GM12878 (cell line): Measurements from ENCODE around the gene CHCHD6. TPM values are rescaled to one million over a fixed set of nuclear protein-coding genes. Genes with fewer than 3 reads are reported as not detected.

ENCODE experiments used
- ATAC-seq: fragments of 200-7000 bp; cut with Tn5 transposase; 3 replicates; pipeline ENCODE4 v1.9.1; 2020; ENCODE audit warnings: mild to moderate bottlenecking, moderate library complexity
- BruUV-seq: library from RNA; stranded (reverse); fragments of 400-500 nt; replicated peaks from 2 replicates; lab custom pipeline; 2021; lab: Mats Ljungman, UMichigan
- CTCF ChIA-PET: fragments of 300-600 bp; sonication (Branson Sonifier 250); formaldehyde crosslinking; extraction: SDS; loops from one replicate; lab custom pipeline; 2021; ENCODE audit warnings: inconsistent platforms; lab: Yijun Ruan, JAX
- POLR2A ChIA-PET: fragments of 350-600 bp; formaldehyde crosslinking; extraction: SDS; loops from one replicate; lab custom pipeline; 2021; ENCODE audit warnings: inconsistent platforms; lab: Charles Lee
- RAD21 ChIA-PET: fragments of 300-600 bp; sonication (Branson Sonifier 250); formaldehyde crosslinking; loops from one replicate; lab custom pipeline; 2023; ENCODE audit warnings: antibody characterized with exemption; ENCODE audit not compliant: unreplicated experiment; lab: Charles Lee
- SMC1A ChIA-PET: fragments of 300-600 bp; sonication (Branson Sonifier 250); formaldehyde crosslinking; loops from one replicate; lab custom pipeline; 2023; ENCODE audit not compliant: unreplicated experiment, uncharacterized antibody; lab: Charles Lee
- DNase-seq: peaks from one replicate; pipeline ENCODE4 v3.0.0-alpha.2; 2011; ENCODE audit warnings: low read depth, low spot score
- FAIRE-seq: peaks from 3 replicates; lab custom pipeline; 2011; peaks lifted over from hg19 to GRCh38; lab: Jason Lieb, UNC
- H2AFZ ChIP-seq: 2 replicates; pipeline ENCODE4 v1.6.0; 2011; ENCODE audit warnings: low read depth, low read length, control low read depth; ENCODE audit not compliant: control insufficient read depth
- H3K27ac ChIP-seq: 2 replicates; pipeline ENCODE4 v1.5.1; 2011; ENCODE audit warnings: control low read depth; ENCODE audit not compliant: control insufficient read depth, insufficient read depth
- H3K27me3 ChIP-seq, 2 experiments: replicated peaks in 1 of 2; 2 replicates each; pipeline versions ENCODE4 v1.6.0 to v1.6.1; 2011; ENCODE audit warnings: low read length in 1 of 2; ENCODE audit not compliant: control insufficient read depth in 2 of 2, insufficient read depth in 2 of 2
- H3K36me3 ChIP-seq, 2 experiments: 2 replicates each; pipeline ENCODE4 v1.5.1; 2011; ENCODE audit warnings: low read length in 1 of 2; ENCODE audit not compliant: control insufficient read depth in 2 of 2, insufficient read depth in 2 of 2
- H3K4me1 ChIP-seq: 2 replicates; pipeline ENCODE4 v1.6.1; 2011; ENCODE audit warnings: mild to moderate bottlenecking, low read length, moderate library complexity, mixed read lengths; ENCODE audit not compliant: control insufficient read depth, insufficient read depth
- H3K4me2 ChIP-seq: 2 replicates; pipeline ENCODE4 v1.6.0; 2011; ENCODE audit warnings: control low read depth; ENCODE audit not compliant: control insufficient read depth, insufficient read depth
- H3K4me3 ChIP-seq: fragments of 200-600 bp; sonication (generic); 2 replicates; pipeline ENCODE4 v1.5.1; 2016
- H3K79me2 ChIP-seq: 2 replicates; pipeline ENCODE4 v1.6.0; 2011; ENCODE audit warnings: low read length; ENCODE audit not compliant: control insufficient read depth, insufficient read depth
- H3K9ac ChIP-seq: 2 replicates; pipeline ENCODE4 v1.8.0; 2011; ENCODE audit warnings: low read length, control low read depth, mixed read lengths; ENCODE audit not compliant: control insufficient read depth, insufficient read depth
- H3K9me3 ChIP-seq: replicated peaks from 3 replicates; pipeline ENCODE4 v1.5.1; 2011; ENCODE audit warnings: mild to moderate bottlenecking, low read length; ENCODE audit not compliant: control insufficient read depth, insufficient read depth
- H4K20me1 ChIP-seq: 2 replicates; pipeline ENCODE4 v1.6.0; 2011; ENCODE audit not compliant: control insufficient read depth, insufficient read depth
- CBX5 ChIP-seq: sonication (generic); IDR thresholded peaks from 2 replicates; pipeline ENCODE4 v1.6.1; 2016; ENCODE audit warnings: low read depth, moderate library complexity, mild to moderate bottlenecking, inconsistent platforms
- EED ChIP-seq: sonication (generic); IDR thresholded peaks from 2 replicates; pipeline ENCODE4 v1.6.1; 2016; ENCODE audit warnings: antibody characterized with exemption, low read depth
- EP300 ChIP-seq, 2 experiments: fragments of 150-350 bp in 1 of 2; IDR thresholded peaks; 2 replicates each; pipeline ENCODE4 v1.6.1; 2011 to 2012; ENCODE audit warnings: low read depth in 2 of 2, low read length in 2 of 2, borderline replicate concordance in 1 of 2, improper control_type of control experiment in 1 of 2, inconsistent platforms in 1 of 2; ENCODE audit not compliant: control insufficient read depth in 1 of 2
- GATAD2B ChIP-seq: fragments of 450-650 bp; conservative IDR thresholded peaks from 2 replicates; pipeline ENCODE4 v1.6.1; 2017; ENCODE audit warnings: low read depth, mild to moderate bottlenecking, moderate library complexity
- IKZF1 ChIP-seq: fragments of 450-650 bp; conservative IDR thresholded peaks from 2 replicates; pipeline ENCODE4 v1.6.1; 2017; ENCODE audit warnings: antibody characterized with exemption, mild to moderate bottlenecking
- IRF4 ChIP-seq: IDR thresholded peaks from 2 replicates; pipeline ENCODE4 v1.6.1; 2011; ENCODE audit warnings: low read depth, low read length
- KAT2A ChIP-seq: conservative IDR thresholded peaks from 2 replicates; pipeline ENCODE4 v1.6.1; 2011; ENCODE audit warnings: low read depth, low read length; ENCODE audit not compliant: control insufficient read depth
- KDM1A ChIP-seq: fragments of 200-600 bp; sonication (generic); IDR thresholded peaks from 2 replicates; pipeline ENCODE4 v1.6.1; 2016; ENCODE audit warnings: borderline replicate concordance
- LARP7 ChIP-seq: fragments of 450-650 bp; IDR thresholded peaks from 2 replicates; pipeline ENCODE4 v1.6.1; 2017; ENCODE audit warnings: mild to moderate bottlenecking
- MAX ChIP-seq: IDR thresholded peaks from 2 replicates; pipeline ENCODE4 v1.6.1; 2012; ENCODE audit warnings: low read depth, low read length, improper control_type of control experiment
- NR2C1 ChIP-seq: fragments of 450-650 bp; IDR thresholded peaks from 2 replicates; pipeline ENCODE4 v1.6.1; 2017; ENCODE audit warnings: antibody characterized with exemption, mild to moderate bottlenecking, moderate library complexity
- PAX5 ChIP-seq: IDR thresholded peaks from 2 replicates; pipeline ENCODE4 v1.6.1; 2011; ENCODE audit warnings: low read depth, low read length, borderline replicate concordance
- POLR2A ChIP-seq: IDR thresholded peaks from 2 replicates; pipeline ENCODE4 v1.6.1; 2011; ENCODE audit warnings: low read depth, mild to moderate bottlenecking, low read length
- POU2F2 ChIP-seq: IDR thresholded peaks from 3 replicates; pipeline ENCODE4 v1.6.1; 2011; ENCODE audit warnings: low read depth, mild to moderate bottlenecking, low read length, borderline replicate concordance
- RAD21 ChIP-seq: IDR thresholded peaks from 2 replicates; pipeline ENCODE4 v1.6.1; 2011; ENCODE audit warnings: mild to moderate bottlenecking, low read depth, low read length, moderate library complexity; ENCODE audit not compliant: insufficient read depth
- TCF12 ChIP-seq: IDR thresholded peaks from 2 replicates; pipeline ENCODE4 v1.6.1; 2011; ENCODE audit warnings: low read depth, mild to moderate bottlenecking, low read length
- TCF7 ChIP-seq: IDR thresholded peaks from 2 replicates; pipeline ENCODE4 v1.6.1; 2014; ENCODE audit warnings: antibody characterized with exemption, borderline replicate concordance
- ZNF207 ChIP-seq: fragments of 450-650 bp; IDR thresholded peaks from 2 replicates; pipeline ENCODE4 v1.6.1; 2014; ENCODE audit warnings: antibody characterized with exemption, mild to moderate bottlenecking, borderline replicate concordance
- ZNF687 ChIP-seq: fragments of 450-650 bp; IDR thresholded peaks from 2 replicates; pipeline ENCODE4 v1.6.1; 2017; ENCODE audit warnings: mild to moderate bottlenecking, moderate library complexity
- WGBS: methylation state at CpG from one replicate; pipeline ENCODE4 v1.1.6; 2016; ENCODE audit warnings: low lambda C conversion rate; ENCODE audit not compliant: insufficient replicate concordance, insufficient coverage; ENCODE audit errors: missing lambda C conversion rate; 5-methylcytosine and 5-hydroxymethylcytosine counted together
- in situ Hi-C: fragments of 300-500 bp; cut with MboI; formaldehyde crosslinking; loops from 9 replicates; pipeline ENCODE4 v1.14.3; 2018; ENCODE audit warnings: mixed read lengths
- intact Hi-C: fragments of 100-400 bp; cut with micrococcal nuclease; formaldehyde crosslinking; loops from one replicate; pipeline ENCODE4 v1.14.2; 2022; ENCODE audit not compliant: unreplicated experiment
- polyA plus RNA-seq, 11 experiments: library from polyadenylated mRNA; depleted of rRNA in 4 of 11; unstranded in 6 of 11; stranded (reverse) in 5 of 11; fragments of >200 nt; fragmentation: Nextera tagmentation in 4 of 11; fragmentation: Illumina TruSeq in 1 of 11; extraction: Ambion mirVana in 4 of 11; extraction: Trizol in 1 of 11; gene quantifications; 1 replicate in 1 of 11; 2 replicates in 10 of 11; pipeline versions ENCODE4 v1.2.1 to v1.2.3, GENCODE V29; 2011 to 2016; ENCODE audit warnings: inconsistent platforms in 2 of 11, missing spikeins in 2 of 11, low read depth in 1 of 11
- total RNA-seq, 4 experiments: library from RNA; depleted of rRNA in 3 of 4; stranded (reverse); fragments of >200 nt in 3 of 4; fragmentation: Illumina TruSeq in 1 of 4; extraction: Trizol in 1 of 4; gene quantifications; 2 replicates each; pipeline versions ENCODE4 v1.2.1 to v1.2.3, GENCODE V29; 2013 to 2021
- TF ChIP-seq, protein P1 (sequence below): IDR thresholded peaks from 2 replicates; pipeline ENCODE4 v1.6.1; 2011; ENCODE audit warnings: low read depth, mild to moderate bottlenecking, low read length, moderate library complexity, borderline replicate concordance; ENCODE audit errors: extremely low read depth
- TF ChIP-seq, protein P2 (sequence below): IDR thresholded peaks from 2 replicates; pipeline ENCODE4 v1.6.1; 2012; ENCODE audit warnings: low read depth, low read length, improper control_type of control experiment

CHCHD6 gene
- total and polyA plus RNA-seq, 10 of the 15 experiments (the other 5 are each of a cell fraction or from before 2014, with no cell fraction given): 2.7 to 16.7 (median 12.3) TPM

DNA sequence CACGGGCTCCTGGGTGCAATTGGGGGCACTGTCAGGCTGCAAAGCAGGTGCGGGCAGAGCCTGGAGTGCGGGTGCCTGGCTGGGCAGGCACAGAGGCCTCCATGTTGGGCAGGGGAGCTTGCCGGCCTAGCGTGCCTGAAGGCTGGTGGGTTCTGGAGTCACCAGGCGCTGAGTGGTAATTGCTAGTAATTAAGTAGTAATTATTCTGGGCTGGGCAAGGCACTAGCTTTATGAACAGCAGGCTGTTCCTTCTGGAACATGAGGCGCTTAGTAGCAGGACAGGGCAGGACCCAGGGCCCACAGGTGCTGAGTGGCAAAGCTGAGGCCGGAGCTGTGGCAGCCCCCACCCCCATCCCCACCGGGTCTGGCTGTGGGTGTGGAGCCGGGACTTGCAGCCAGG is 304.2 kb downstream of the CHCHD6 start (continued):
- TF ChIP-seq KDM1A (no peak), GATAD2B (no peak), ZNF207 (no peak), NR2C1 (no peak), TCF12 (no peak), CBX5 (no peak), IKZF1 (no peak), POLR2A (no peak), MAX (no peak)
- TF ChIP-seq, protein P1, sequence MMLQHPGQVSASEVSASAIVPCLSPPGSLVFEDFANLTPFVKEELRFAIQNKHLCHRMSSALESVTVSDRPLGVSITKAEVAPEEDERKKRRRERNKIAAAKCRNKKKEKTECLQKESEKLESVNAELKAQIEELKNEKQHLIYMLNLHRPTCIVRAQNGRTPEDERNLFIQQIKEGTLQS: no peak
- TF ChIP-seq, all 136 proteins: peak for 0

GRCh38 chr3:127009531-127009930 is 305.5 kb downstream of the CHCHD6 start:
- ChIA-PET RAD21 (no interaction called here), CTCF (no interaction called here), SMC1A (no interaction called here), POLR2A (interaction anchor here (0.6 kb wide), 1 partner anchor 26 kb away, joined by 3 read pairs; no protein-coding TSS in a partner anchor)
- Histone ChIP-seq H3K4me2 (no peak overlapping the region), H3K36me3 (peaks cover 0 to 8% of the 10 kb centered on the region in 2 experiments; a peak in 2 of 4 replicates), H2AFZ (no peak overlapping the region), H3K9me3 (no peaks in the 10 kb centered on the region), H3K27me3 (no peaks in the 10 kb centered on the region), H3K9ac (no peak overlapping the region), H3K4me3 (no peak overlapping the region), H3K4me1 (no peaks in the 10 kb centered on the region), H3K27ac (no peak overlapping the region), H4K20me1 (no peaks in the 10 kb centered on the region), H3K79me2 (no peaks in the 10 kb centered on the region)
- in situ Hi-C loops: no loop called here
- no peak for ATAC-seq
- BruUV-seq: no TSS peak
- intact Hi-C loops: no loop called here
- 50% methylated on average over 9 of the region's 10 CpGs for WGBS
- FAIRE-seq: no peak
- no peak for DNase-seq
- no peak for TF ChIP-seq IRF4
- TF ChIP-seq RAD21: no peak
- no peak for TF ChIP-seq POU2F2
- TF ChIP-seq TCF7: no peak
- TF ChIP-seq KAT2A: no peak
- TF ChIP-seq PAX5: no peak
- no peak for TF ChIP-seq ZNF687
- no peak for TF ChIP-seq LARP7
- no peak for TF ChIP-seq EP300 (IDR thresholded peaks at IDR 0.05; ENCODE audit: borderline replicate concordance in 1 of 2, control insufficient read depth in 1 of 2, low read depth in 2 of 2, low read length in 2 of 2)
- TF ChIP-seq, protein P2, sequence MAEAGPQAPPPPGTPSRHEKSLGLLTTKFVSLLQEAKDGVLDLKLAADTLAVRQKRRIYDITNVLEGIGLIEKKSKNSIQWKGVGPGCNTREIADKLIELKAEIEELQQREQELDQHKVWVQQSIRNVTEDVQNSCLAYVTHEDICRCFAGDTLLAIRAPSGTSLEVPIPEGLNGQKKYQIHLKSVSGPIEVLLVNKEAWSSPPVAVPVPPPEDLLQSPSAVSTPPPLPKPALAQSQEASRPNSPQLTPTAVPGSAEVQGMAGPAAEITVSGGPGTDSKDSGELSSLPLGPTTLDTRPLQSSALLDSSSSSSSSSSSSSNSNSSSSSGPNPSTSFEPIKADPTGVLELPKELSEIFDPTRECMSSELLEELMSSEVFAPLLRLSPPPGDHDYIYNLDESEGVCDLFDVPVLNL: no peak
- TF ChIP-seq EED: no peak
